Measurements from ENCODE around the gene PDPK1. TPM values are rescaled to one million over a fixed set of nuclear protein-coding genes. Genes with fewer than 3 reads are reported as not detected.
A peak's percentile ranks its signal among the peaks of the same experiment; 100 is the strongest.

The PDPK1 gene
- total RNA-seq, 2 donors from 2014 or later = 53.0 to 53.8 TPM

GRCh38 chr16:2512735-2513404 lies 25.0 kb upstream of the PDPK1 start:
- no peaks in the 10 kb centered on the region for H3K9me3 Mint-ChIP-seq
- peaks cover 0 to 5% of the 10 kb centered on the region in 2 donors for H3K36me3 Mint-ChIP-seq (ENCODE audit: insufficient read depth in 2 of 2)
- H3K4me3 Mint-ChIP-seq = peak overlapping the region; percentile 90 to 91
- peaks cover 59% of the 10 kb centered on the region for H3K4me1 Mint-ChIP-seq (ENCODE audit: low read depth)
- ATAC-seq (replicated peaks in 1 of 2) (peak; percentile 0 to 4), DNase-seq (peak; percentile 35 to 49)
- H3K27ac Mint-ChIP-seq = peak overlapping the region; percentile 92
- H3K27me3 Mint-ChIP-seq (ENCODE audit: low read depth) = no peaks in the 10 kb centered on the region

GRCh38 chr16:2513405-2514332 lies 24.2 kb upstream of the PDPK1 start, which contains the start of gene ATP6V0C:
ATP6V0C (plus strand) TSS chr16:2513952; CDS start chr16:2514104, 152 bp downstream.
- H3K36me3 Mint-ChIP-seq (ENCODE audit: insufficient read depth in 2 of 2) = peaks cover 0 to 5% of the 10 kb centered on the region in 2 donors
- no peaks in the 10 kb centered on the region for H3K9me3 Mint-ChIP-seq
- peaks cover 63% of the 10 kb centered on the region for H3K4me1 Mint-ChIP-seq (ENCODE audit: low read depth)
- DNase-seq (peak; percentile 92 to 95), ATAC-seq (replicated peaks in 1 of 2) (peak; percentile 87 to 89)
- peak within 1 kb of the TSS; percentile 90 to 92 for H3K4me3 Mint-ChIP-seq
- peak within 1 kb of the TSS; percentile 92 for H3K27ac Mint-ChIP-seq
- no peaks in the 10 kb centered on the region for H3K27me3 Mint-ChIP-seq (ENCODE audit: low read depth)

- DNase-seq = peak; percentile 52 to 55
- no peaks in the 10 kb centered on the region for H3K27me3 Mint-ChIP-seq (ENCODE audit: low read depth)
- H3K4me3 Mint-ChIP-seq = peak overlapping the region; percentile 88 to 92
- peaks cover 71% of the 10 kb centered on the region for H3K4me1 Mint-ChIP-seq (ENCODE audit: low read depth)
- ATAC-seq (replicated peaks in 1 of 2) = peak; percentile 3 to 21
- H3K36me3 Mint-ChIP-seq (ENCODE audit: insufficient read depth in 2 of 2) = peaks cover 0 to 5% of the 10 kb centered on the region in 2 donors
- peak overlapping the region; percentile 35 for H3K27ac Mint-ChIP-seq
- H3K9me3 Mint-ChIP-seq = no peaks in the 10 kb centered on the region
Observed at GRCh38 chr16:2514333-2515179, 23.3 kb upstream of the PDPK1 start.

- H3K9me3 Mint-ChIP-seq = no peaks in the 10 kb centered on the region
- no peak for DNase-seq
- H3K27me3 Mint-ChIP-seq (ENCODE audit: low read depth) = no peaks in the 10 kb centered on the region
Observed at GRCh38 chr16:2515180-2515851, 22.5 kb upstream of the PDPK1 start.

GRCh38 chr16:2516391-2517240 lies 21.2 kb upstream of the PDPK1 start:
- no peak for DNase-seq
- H3K4me1 Mint-ChIP-seq (ENCODE audit: low read depth) = peaks cover 78% of the 10 kb centered on the region

More at GRCh38 chr16:2515180-2515851, 22.5 kb upstream of the PDPK1 start:
- Mint-ChIP-seq H3K4me1 (ENCODE audit: low read depth) (peaks cover 69% of the 10 kb centered on the region), H3K27ac (peak overlapping the region; percentile 35), H3K4me3 (peak overlapping the region; percentile 88 to 92), H3K36me3 (ENCODE audit: insufficient read depth in 2 of 2) (peaks cover 0 to 8% of the 10 kb centered on the region in 2 donors)
- ATAC-seq (replicated peaks in 1 of 2) = no peak

GRCh38 chr16:2517954-2518605 lies 19.7 kb upstream of the PDPK1 start:
- Mint-ChIP-seq H3K36me3 (ENCODE audit: insufficient read depth in 2 of 2) (peaks cover 2 to 8% of the 10 kb centered on the region in 2 donors), H3K27ac (no peak overlapping the region), H3K27me3 (ENCODE audit: low read depth) (no peaks in the 10 kb centered on the region), H3K4me1 (ENCODE audit: low read depth) (peaks cover 67% of the 10 kb centered on the region), H3K4me3 (no peak overlapping the region), H3K9me3 (no peaks in the 10 kb centered on the region)
- no peak for DNase-seq
- no peak for ATAC-seq (replicated peaks in 1 of 2)

More at GRCh38 chr16:2516391-2517240, 21.2 kb upstream of the PDPK1 start:
- Mint-ChIP-seq H3K27ac (peak overlapping the region; percentile 35), H3K4me3 (peak overlapping the region; percentile 88 to 92), H3K27me3 (ENCODE audit: low read depth) (no peaks in the 10 kb centered on the region), H3K9me3 (no peaks in the 10 kb centered on the region), H3K36me3 (ENCODE audit: insufficient read depth in 2 of 2) (peaks cover 2 to 8% of the 10 kb centered on the region in 2 donors)
- no peak for ATAC-seq (replicated peaks in 1 of 2)

GRCh38 chr16:2518823-2519710 lies 18.8 kb upstream of the PDPK1 start:
- Mint-ChIP-seq H3K27ac (peak overlapping the region; percentile 89), H3K4me3 (peak overlapping the region; percentile 80 to 84), H3K27me3 (ENCODE audit: low read depth) (no peaks in the 10 kb centered on the region), H3K4me1 (ENCODE audit: low read depth) (peaks cover 65% of the 10 kb centered on the region), H3K9me3 (no peaks in the 10 kb centered on the region), H3K36me3 (ENCODE audit: insufficient read depth in 2 of 2) (peaks cover 2 to 8% of the 10 kb centered on the region in 2 donors)
- DNase-seq (no peak), ATAC-seq (replicated peaks in 1 of 2) (no peak)

GRCh38 chr16:2519711-2520080 lies 18.1 kb upstream of the PDPK1 start:
- H3K27ac Mint-ChIP-seq = peak overlapping the region; percentile 89
- ATAC-seq (replicated peaks in 1 of 2) = peak in 1 of 2 donors; percentile 8
- H3K9me3 Mint-ChIP-seq = no peaks in the 10 kb centered on the region
- H3K36me3 Mint-ChIP-seq (ENCODE audit: insufficient read depth in 2 of 2) = peaks cover 2 to 8% of the 10 kb centered on the region in 2 donors
- peak overlapping the region; percentile 80 to 84 for H3K4me3 Mint-ChIP-seq
- peaks cover 63% of the 10 kb centered on the region for H3K4me1 Mint-ChIP-seq (ENCODE audit: low read depth)
- no peaks in the 10 kb centered on the region for H3K27me3 Mint-ChIP-seq (ENCODE audit: low read depth)
- no peak for DNase-seq

- peak; percentile 78 to 80 for ATAC-seq (replicated peaks in 1 of 2)
- no peaks in the 10 kb centered on the region for H3K9me3 Mint-ChIP-seq
- H3K36me3 Mint-ChIP-seq (ENCODE audit: insufficient read depth in 2 of 2) = peaks cover 2 to 8% of the 10 kb centered on the region in 2 donors
- peak; percentile 92 to 94 for DNase-seq
- no peaks in the 10 kb centered on the region for H3K27me3 Mint-ChIP-seq (ENCODE audit: low read depth)
- peaks cover 58% of the 10 kb centered on the region for H3K4me1 Mint-ChIP-seq (ENCODE audit: low read depth)
- peak within 1 kb of the TSS; percentile 82 to 93 for H3K4me3 Mint-ChIP-seq
- peak within 1 kb of the TSS; percentile 89 for H3K27ac Mint-ChIP-seq
Observed at GRCh38 chr16:2520097-2520783, 17.6 kb upstream of the PDPK1 start, which contains the start of gene AMDHD2. AMDHD2 (plus strand) TSS chr16:2520371; CDS start chr16:2520459, 88 bp downstream.

Data from activated T-cell treated with anti-CD3 and anti-CD28 coated beads, Interleukin-2, amount 50 U/mL, for 72 hours (primary cell).